ENCODE measurements around the gene COTL1. TPM values are rescaled to one million over a fixed set of nuclear protein-coding genes. Genes with fewer than 3 reads are reported as not detected.
"Not testable (repeated sequence)": the region's sequence is repeated elsewhere in the genome, so short reads cannot be mapped to it uniquely, and the experiment has no call there.

COTL1 gene
- polyA plus RNA-seq, 2 of the 4 experiments (the other 2 are of a cell fraction): 89.7 to 372 TPM

- no peaks in the 10 kb centered on the region for H3K4me1 ChIP-seq
- H3K4me2 ChIP-seq: no peak overlapping the region
- H3K27ac ChIP-seq: no peak overlapping the region
- FAIRE-seq (no peak), DNase-seq (ENCODE audit: low read depth in 1 of 2, low spot score in 1 of 2) (no peak), ATAC-seq (no peak)
- H3K9me3 ChIP-seq: no peaks in the 10 kb centered on the region
- ChIA-PET POLR2A (no interaction called here), CTCF (interaction anchor here (0.9 to 3.2 kb wide), 3 partner anchors 13 to 15 kb away, joined by 3 to 17 read pairs (median 3); partner anchors contain the start of gene KLHL36)
- TF ChIP-seq HOXB13 (CRISPR knock-in tag; IDR thresholded peaks at IDR 0.05; ENCODE audit: low read depth): no peak
- TF ChIP-seq CHD2 (IDR thresholded peaks at IDR 0.05; ENCODE audit: low read length, partially characterized antibody): no peak
- TF ChIP-seq USF2 (IDR thresholded peaks at IDR 0.05): no peak
- TF ChIP-seq MAFK (IDR thresholded peaks at IDR 0.05; ENCODE audit: partially characterized antibody): no peak
- TF ChIP-seq, protein P1, sequence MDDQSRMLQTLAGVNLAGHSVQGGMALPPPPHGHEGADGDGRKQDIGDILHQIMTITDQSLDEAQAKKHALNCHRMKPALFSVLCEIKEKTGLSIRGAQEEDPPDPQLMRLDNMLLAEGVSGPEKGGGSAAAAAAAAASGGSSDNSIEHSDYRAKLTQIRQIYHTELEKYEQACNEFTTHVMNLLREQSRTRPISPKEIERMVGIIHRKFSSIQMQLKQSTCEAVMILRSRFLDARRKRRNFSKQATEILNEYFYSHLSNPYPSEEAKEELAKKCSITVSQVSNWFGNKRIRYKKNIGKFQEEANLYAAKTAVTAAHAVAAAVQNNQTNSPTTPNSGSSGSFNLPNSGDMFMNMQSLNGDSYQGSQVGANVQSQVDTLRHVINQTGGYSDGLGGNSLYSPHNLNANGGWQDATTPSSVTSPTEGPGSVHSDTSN (IDR thresholded peaks at IDR 0.05): no peak
- TF ChIP-seq ELK1 (IDR thresholded peaks at IDR 0.05; ENCODE audit: low read depth, low read length): no peak
- TF ChIP-seq HOXB5 (CRISPR knock-in tag; IDR thresholded peaks at IDR 0.05): no peak
- no peak for TF ChIP-seq RCOR1 (IDR thresholded peaks at IDR 0.05; ENCODE audit: low read depth, low read length)
- WGBS (ENCODE audit: missing lambda C conversion rate): 74% methylated on average over 8 of the region's 8 CpGs
- H3K4me3 ChIP-seq: no peak overlapping the region
Measured at GRCh38 chr16:84635702-84636101, 17.8 kb upstream of the COTL1 start.

- no peak for FAIRE-seq
- DNase-seq (ENCODE audit: low read depth in 1 of 2, low spot score in 1 of 2): no peak
- ChIA-PET CTCF (interaction anchor here (1.0 kb wide), 1 partner anchor 11 kb away, joined by 7 read pairs; no protein-coding TSS in a partner anchor), POLR2A (no interaction called here)
- no peak overlapping the region for H3K27ac ChIP-seq
- H3K4me2 ChIP-seq: no peak overlapping the region
- H3K4me1 ChIP-seq: no peaks in the 10 kb centered on the region
- ATAC-seq: no peak
- TF ChIP-seq, protein P1 (IDR thresholded peaks at IDR 0.05): no peak
- TF ChIP-seq POLR2A (IDR thresholded peaks at IDR 0.05; ENCODE audit: low read length) (no peak), BHLHE40 (IDR thresholded peaks at IDR 0.05; ENCODE audit: low read depth, low read length) (no peak), EP300 (IDR thresholded peaks at IDR 0.05) (no peak), NPAS2 (CRISPR knock-in tag; IDR thresholded peaks at IDR 0.05; ENCODE audit: borderline replicate concordance) (no peak), MAX (IDR thresholded peaks at IDR 0.05) (no peak), HOXB13 (CRISPR knock-in tag; IDR thresholded peaks at IDR 0.05; ENCODE audit: low read depth) (no peak), FOSL2 (IDR thresholded peaks at IDR 0.05) (no peak), FOSL2 (CRISPR knock-in tag; IDR thresholded peaks at IDR 0.05) (no peak), NFE2L2 (conservative IDR thresholded peaks at IDR 0.05; ENCODE audit: low read length) (no peak)
- TF ChIP-seq, protein P2, sequence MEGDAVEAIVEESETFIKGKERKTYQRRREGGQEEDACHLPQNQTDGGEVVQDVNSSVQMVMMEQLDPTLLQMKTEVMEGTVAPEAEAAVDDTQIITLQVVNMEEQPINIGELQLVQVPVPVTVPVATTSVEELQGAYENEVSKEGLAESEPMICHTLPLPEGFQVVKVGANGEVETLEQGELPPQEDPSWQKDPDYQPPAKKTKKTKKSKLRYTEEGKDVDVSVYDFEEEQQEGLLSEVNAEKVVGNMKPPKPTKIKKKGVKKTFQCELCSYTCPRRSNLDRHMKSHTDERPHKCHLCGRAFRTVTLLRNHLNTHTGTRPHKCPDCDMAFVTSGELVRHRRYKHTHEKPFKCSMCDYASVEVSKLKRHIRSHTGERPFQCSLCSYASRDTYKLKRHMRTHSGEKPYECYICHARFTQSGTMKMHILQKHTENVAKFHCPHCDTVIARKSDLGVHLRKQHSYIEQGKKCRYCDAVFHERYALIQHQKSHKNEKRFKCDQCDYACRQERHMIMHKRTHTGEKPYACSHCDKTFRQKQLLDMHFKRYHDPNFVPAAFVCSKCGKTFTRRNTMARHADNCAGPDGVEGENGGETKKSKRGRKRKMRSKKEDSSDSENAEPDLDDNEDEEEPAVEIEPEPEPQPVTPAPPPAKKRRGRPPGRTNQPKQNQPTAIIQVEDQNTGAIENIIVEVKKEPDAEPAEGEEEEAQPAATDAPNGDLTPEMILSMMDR (IDR thresholded peaks at IDR 0.05): no peak
- H3K9me3 ChIP-seq: no peaks in the 10 kb centered on the region
- no peak overlapping the region for H3K4me3 ChIP-seq
- WGBS (ENCODE audit: missing lambda C conversion rate): 66% methylated on average over 9 of the region's 9 CpGs
Measured at GRCh38 chr16:84633622-84634021, 15.7 kb upstream of the COTL1 start.

DNA sequence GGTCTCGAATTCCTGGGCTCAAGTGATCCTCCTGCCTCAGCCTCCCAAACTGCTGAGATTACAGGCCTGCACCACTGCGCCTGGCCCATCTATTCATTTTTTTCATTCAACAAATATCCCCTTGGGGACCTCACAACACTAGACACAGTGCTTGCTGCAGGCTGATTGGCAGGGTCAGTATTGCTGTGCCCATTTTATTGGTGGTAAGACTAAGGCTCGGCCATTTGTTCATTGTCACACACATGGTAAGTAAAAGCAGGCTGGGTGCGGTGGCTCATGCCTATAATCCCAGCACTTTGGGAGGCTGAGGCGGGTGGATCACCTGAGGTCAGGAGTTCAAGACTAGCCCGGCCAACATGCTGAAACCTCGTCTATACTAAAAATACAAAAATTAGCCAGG, 15.0 kb upstream of the COTL1 start:
- FAIRE-seq; H3K4me3 ChIP-seq; H3K4me1 ChIP-seq; H3K27ac ChIP-seq; H3K4me2 ChIP-seq; DNase-seq (ENCODE audit: low read depth in 1 of 2, low spot score in 1 of 2); POLR2A ChIA-PET; ATAC-seq; H3K9me3 ChIP-seq: not testable (repeated sequence)
- CTCF ChIA-PET: interaction anchor here (1.5 to 2.1 kb wide), 2 partner anchors 10 to 122 kb away, joined by 5 to 12 read pairs; no protein-coding TSS in a partner anchor
- WGBS (ENCODE audit: missing lambda C conversion rate): 85% methylated on average over 7 of the region's 7 CpGs
- TF ChIP-seq KDM1A (IDR thresholded peaks at IDR 0.05; ENCODE audit: low read depth): peak; percentile 59; the same call in 1 of the 2 replicates

Measured in A549 (cell line).